Smooth muscle cell of the pulmonary artery (primary cell): ENCODE measurements around the gene SATL1. TPM values are rescaled to one million over a fixed set of nuclear protein-coding genes. Genes with fewer than 3 reads are reported as not detected.

ENCODE experiments used
- total RNA-seq: library from RNA; depleted of rRNA; stranded (reverse); fragments of >200 nt; gene quantifications from 2 replicates; pipeline ENCODE4 v1.2.3, GENCODE V29; 2014

The SATL1 gene, protein sequence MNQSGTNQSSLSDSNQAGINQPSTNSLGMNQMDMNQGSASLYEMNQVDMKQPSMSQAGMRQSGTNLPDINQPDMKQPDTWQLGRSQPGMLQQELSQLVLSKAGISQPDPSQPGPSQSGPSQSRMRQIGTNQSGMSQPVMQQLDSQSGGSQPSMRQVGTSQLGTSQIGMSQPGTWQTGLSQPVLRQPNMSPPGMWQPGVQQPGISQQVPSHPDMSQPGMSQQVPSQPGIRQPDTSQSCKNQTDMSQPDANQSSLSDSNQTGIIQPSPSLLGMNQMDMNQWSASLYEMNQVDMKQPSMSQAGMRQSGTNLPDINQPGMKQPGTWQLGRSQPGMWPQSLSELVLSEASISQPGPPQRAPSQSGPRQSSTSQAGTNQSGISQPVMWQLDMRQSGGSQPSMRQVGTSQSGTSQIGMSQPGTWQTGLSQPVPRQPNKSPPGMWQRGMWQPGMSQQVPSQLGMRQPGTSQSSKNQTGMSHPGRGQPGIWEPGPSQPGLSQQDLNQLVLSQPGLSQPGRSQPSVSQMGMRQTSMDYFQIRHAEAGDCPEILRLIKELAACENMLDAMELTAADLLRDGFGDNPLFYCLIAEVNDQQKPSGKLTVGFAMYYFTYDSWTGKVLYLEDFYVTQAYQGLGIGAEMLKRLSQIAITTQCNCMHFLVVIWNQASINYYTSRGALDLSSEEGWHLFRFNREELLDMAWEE
- not detected in 2 replicates for total RNA-seq

DNA sequence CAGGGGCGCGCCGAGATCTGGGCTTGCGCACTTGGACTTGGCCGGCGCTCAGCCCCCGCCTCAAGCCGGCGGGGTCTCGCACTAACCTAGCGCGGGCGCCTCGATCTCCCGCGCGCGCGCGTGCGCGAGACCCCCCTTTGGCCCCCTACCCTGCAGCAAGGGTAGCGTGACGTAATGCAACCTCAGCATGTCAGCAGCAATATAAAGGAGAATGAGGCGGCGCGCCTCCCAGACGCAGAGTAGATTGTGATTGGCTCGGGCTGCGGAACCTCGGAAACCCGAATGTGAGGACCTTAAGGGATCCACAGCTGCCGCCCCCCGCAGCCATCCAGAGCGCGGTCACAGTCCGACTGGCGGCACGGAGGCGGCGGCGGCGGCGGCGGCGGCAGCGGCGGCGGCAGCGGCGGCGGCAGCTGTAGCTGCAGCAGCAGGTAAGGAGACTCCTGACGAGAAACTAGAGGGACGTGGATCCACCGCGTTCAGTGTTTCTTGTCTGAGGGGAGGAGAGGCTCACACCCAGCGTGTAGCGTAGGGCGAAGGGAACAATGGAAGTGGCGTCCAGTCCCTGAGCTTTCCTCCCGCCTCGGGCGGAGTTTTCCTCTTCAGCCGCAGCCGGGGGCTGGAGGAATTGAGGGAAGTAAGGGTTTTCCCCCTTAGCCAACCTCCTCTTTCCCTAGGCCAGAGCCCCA lies at the start of gene SATL1, which contains the start of gene ZNF711:
Gene SATL1, minus strand, starts transcription at position 19 of the 689 bp plus-strand sequence. CDS start 134,811 bp downstream, outside the sequence.
Gene ZNF711, plus strand, starts transcription at position 231 of the 689 bp plus-strand sequence. CDS start 3,582 bp downstream, outside the sequence.

Other genes starting within 250 kb of the SATL1 start
- 15.7 and 17.1 TPM in 2 replicates for gene APOOL, start 239.9 kb downstream of the SATL1 start, total RNA-seq
- gene ZNF711, start 212 bp upstream of the SATL1 start, total RNA-seq, result 0.23 and 0.33 TPM in 2 replicates
- not detected in 2 replicates for gene POF1B, start 135.9 kb upstream of the SATL1 start, total RNA-seq